Fibroblast of skin of scalp (primary cell): ENCODE data around the gene HBA1. TPM values are rescaled to one million over a fixed set of nuclear protein-coding genes. Genes with fewer than 3 reads are reported as not detected.
"Not testable (repeated sequence)": the region's sequence is repeated elsewhere in the genome, so short reads cannot be mapped to it uniquely, and the experiment has no call there.

ENCODE experiments used
- DNase-seq: peaks from one replicate; pipeline ENCODE4 v3.0.0-alpha.2; 2013
- polyA plus RNA-seq, 2 experiments: library from polyadenylated mRNA; unstranded; fragments of 120-200 nt; gene quantifications; one replicate each; pipeline ENCODE4 v1.2.1, GENCODE V29; 2013; ENCODE audit not compliant: insufficient read length in 2 of 2

The HBA1 gene
- polyA plus RNA-seq (2013, experiment 1 of 2; ENCODE audit: insufficient read length) = 5.8 TPM
- polyA plus RNA-seq (2013, experiment 2 of 2; ENCODE audit: insufficient read length) = 329 TPM

GRCh38 chr16:176477-177382 lies at the start of gene HBA1:
Gene HBA1, plus strand, starts transcription at chr16:176680. Its CDS starts 37 bp downstream, at chr16:176717.
- DNase-seq = not testable (repeated sequence)

- no peak for DNase-seq
Observed at GRCh38 chr16:129075-129474, 47.4 kb upstream of the HBA1 start.

- no peak for DNase-seq
Observed at GRCh38 chr16:130533-131173, 45.8 kb upstream of the HBA1 start.

- DNase-seq = no peak
Observed at GRCh38 chr16:132120-132519, 44.4 kb upstream of the HBA1 start.

GRCh38 chr16:133716-134115 lies 42.8 kb upstream of the HBA1 start:
- DNase-seq = no peak

- peak; percentile 15 for DNase-seq
Observed at GRCh38 chr16:138049-138417, 38.4 kb upstream of the HBA1 start.

- DNase-seq = no peak
Observed at GRCh38 chr16:140175-140857, 36.2 kb upstream of the HBA1 start.

GRCh38 chr16:142405-142967 lies 34.0 kb upstream of the HBA1 start:
- DNase-seq = no peak

- no peak for DNase-seq
Observed at GRCh38 chr16:143047-143446, 33.4 kb upstream of the HBA1 start.

GRCh38 chr16:143456-143855 lies 33.0 kb upstream of the HBA1 start:
- no peak for DNase-seq

GRCh38 chr16:144797-145252 lies 31.7 kb upstream of the HBA1 start:
- DNase-seq = no peak

GRCh38 chr16:146646-147045 lies 29.8 kb upstream of the HBA1 start:
- DNase-seq = no peak

GRCh38 chr16:149024-149660 lies 27.3 kb upstream of the HBA1 start:
- peak; percentile 63 for DNase-seq

GRCh38 chr16:152141-153128 lies 24.0 kb upstream of the HBA1 start, which contains the start of gene HBZ:
Gene HBZ, plus strand, starts transcription at chr16:152644. Its CDS starts 266 bp downstream, at chr16:152910.
- DNase-seq = no peak

GRCh38 chr16:153129-153521 lies 23.4 kb upstream of the HBA1 start:
- DNase-seq = not testable (repeated sequence)

GRCh38 chr16:153550-154216 lies 22.8 kb upstream of the HBA1 start:
- not testable (repeated sequence) for DNase-seq

- no peak for DNase-seq
Observed at GRCh38 chr16:154217-155030, 22.1 kb upstream of the HBA1 start.

- no peak for DNase-seq
Observed at GRCh38 chr16:155031-155398, 21.5 kb upstream of the HBA1 start.

GRCh38 chr16:159136-159849 lies 17.2 kb upstream of the HBA1 start:
- DNase-seq = no peak
